HCT116 (cell line): ENCODE data around the gene PLD5. TPM values are rescaled to one million over a fixed set of nuclear protein-coding genes. Genes with fewer than 3 reads are reported as not detected.

Experiments
- ATAC-seq: fragments of 200-7000 bp; cut with Tn5 transposase; 2 replicates; pipeline ENCODE4 v1.9.1; 2020; ENCODE audit warnings: mild to moderate bottlenecking, moderate library complexity
- BruUV-seq: library from RNA; stranded (reverse); fragments of 400-500 nt; replicated peaks from 2 replicates; lab custom pipeline; 2021; lab: Mats Ljungman, UMichigan
- CTCF ChIA-PET: fragments of 300-600 bp; sonication (Branson Sonifier 250); formaldehyde crosslinking; loops from one replicate; lab custom pipeline; 2021; ENCODE audit warnings: antibody characterized with exemption; lab: Charles Lee
- POLR2A ChIA-PET: fragments of 300-600, 350-600 bp; sonication (Branson Sonifier 250); formaldehyde crosslinking; loops from one replicate; lab custom pipeline; 2021; ENCODE audit warnings: antibody characterized with exemption; lab: Charles Lee
- RAD21 ChIA-PET, 2 experiments: fragments of 300-600 bp; sonication (Branson Sonifier 250); formaldehyde crosslinking; loops; one replicate each; lab custom pipeline; 2023; ENCODE audit warnings: low total read pairs in 2 of 2; ENCODE audit not compliant: uncharacterized antibody in 2 of 2, unreplicated experiment in 2 of 2, low non-redundant PET in 1 of 2; lab: Charles Lee
- DNase-seq: peaks from one replicate; pipeline ENCODE4 v3.0.0-alpha.2; 2010; ENCODE audit warnings: low read depth, low spot score
- H2AFZ ChIP-seq: fragments of 200-600 bp; shearing (Covaris generic), sonication (generic); 2 replicates; pipeline ENCODE4 v1.6.1; 2017; ENCODE audit warnings: low read depth, mixed run types, mixed read lengths, antibody characterized with exemption, low read length; ENCODE audit not compliant: poor library complexity, severe bottlenecking
- H3K27ac ChIP-seq: 2 replicates; pipeline ENCODE4 v1.5.1; 2012; ENCODE audit warnings: low read depth, low read length
- H3K27me3 ChIP-seq: fragments of 200-600 bp; sonication (generic); 2 replicates; pipeline ENCODE4 v1.6.1; 2016; ENCODE audit warnings: mixed run types, low read length, mixed read lengths; ENCODE audit not compliant: insufficient read depth
- H3K36me3 ChIP-seq, 2 experiments: fragments of 200-500 bp in 1 of 2; fragments of 200-600 bp in 1 of 2; sonication (Bioruptor generic) in 1 of 2; sonication (generic) in 1 of 2; 2 replicates each; pipeline versions ENCODE4 v1.5.1 to v1.6.1; 2014 to 2016; ENCODE audit warnings: low read length in 2 of 2, inconsistent platforms in 1 of 2, mixed read lengths in 1 of 2, mixed run types in 1 of 2; ENCODE audit not compliant: insufficient read depth in 2 of 2, control insufficient read depth in 1 of 2
- H3K4me1 ChIP-seq, 2 experiments: fragments of 200-600 bp in 1 of 2; sonication (generic) in 1 of 2; 2 replicates each; pipeline versions ENCODE4 v1.5.1 to v1.6.1; 2012 to 2017; ENCODE audit warnings: low read length in 2 of 2, inconsistent platforms in 1 of 2, mild to moderate bottlenecking in 1 of 2, mixed read lengths in 1 of 2, mixed run types in 1 of 2, moderate library complexity in 1 of 2; ENCODE audit not compliant: insufficient read depth in 2 of 2, control insufficient read depth in 1 of 2
- H3K4me2 ChIP-seq: fragments of 200-600 bp; sonication (generic); 2 replicates; pipeline ENCODE4 v1.6.1; 2017; ENCODE audit warnings: mixed run types, low read length, mixed read lengths
- H3K4me3 ChIP-seq, 2 experiments: fragments of 200-600 bp in 1 of 2; sonication (generic) in 1 of 2; replicated peaks in 1 of 2; 2 replicates each; pipeline ENCODE4 v1.5.1; 2011 to 2016; ENCODE audit warnings: low read length in 2 of 2, control low read depth in 1 of 2, low read depth in 1 of 2, mild to moderate bottlenecking in 1 of 2, mixed read lengths in 1 of 2, mixed run types in 1 of 2
- H3K79me2 ChIP-seq: fragments of 200-600 bp; sonication (generic); 2 replicates; pipeline ENCODE4 v1.6.1; 2017; ENCODE audit warnings: mild to moderate bottlenecking, mixed run types, low read length, moderate library complexity, mixed read lengths; ENCODE audit not compliant: insufficient read depth
- H3K9ac ChIP-seq: fragments of 200-600 bp; sonication (generic); 2 replicates; pipeline ENCODE4 v1.6.1; 2016; ENCODE audit warnings: low read length, mixed read lengths
- H3K9me2 ChIP-seq: fragments of 200-600 bp; sonication (generic), shearing (Covaris generic); 2 replicates; pipeline ENCODE4 v1.6.1; 2017; ENCODE audit warnings: mixed run types, mild to moderate bottlenecking, moderate library complexity; ENCODE audit not compliant: insufficient read depth
- H3K9me3 ChIP-seq, 2 experiments: fragments of 200-500 bp in 1 of 2; fragments of 200-600 bp in 1 of 2; sonication (Bioruptor generic) in 1 of 2; sonication (generic) in 1 of 2; 2 replicates each; pipeline ENCODE4 v1.6.1; 2014 to 2017; ENCODE audit warnings: low read length in 2 of 2, mixed read lengths in 2 of 2, inconsistent platforms in 1 of 2, low read depth in 1 of 2, mild to moderate bottlenecking in 1 of 2, mixed run types in 1 of 2, moderate library complexity in 1 of 2; ENCODE audit not compliant: control insufficient read depth in 1 of 2, insufficient read depth in 1 of 2
- H4K20me1 ChIP-seq: fragments of 200-600 bp; sonication (generic), shearing (Covaris generic); 2 replicates; pipeline ENCODE4 v1.6.1; 2017; ENCODE audit warnings: mixed run types, mild to moderate bottlenecking, moderate library complexity; ENCODE audit not compliant: insufficient read depth
- ATF3 ChIP-seq: IDR thresholded peaks from 2 replicates; pipeline ENCODE4 v1.6.1; 2012
- EGR1 ChIP-seq: IDR thresholded peaks from 2 replicates; pipeline ENCODE4 v1.6.1; 2012; ENCODE audit warnings: low read depth
- EZH2phosphoT487 ChIP-seq: fragments of 200-600 bp; IDR thresholded peaks from 2 replicates; pipeline ENCODE4 v1.6.1; 2018; ENCODE audit warnings: antibody characterized with exemption, borderline replicate concordance
- POLR2AphosphoS5 ChIP-seq: IDR thresholded peaks from 2 replicates; pipeline ENCODE4 v1.6.1; 2011; ENCODE audit warnings: mild to moderate bottlenecking, low read depth, low read length, moderate library complexity
- RAD21 ChIP-seq: IDR thresholded peaks from 2 replicates; pipeline ENCODE4 v1.6.1; 2012; ENCODE audit warnings: low read depth, mild to moderate bottlenecking
- TCF7L2 ChIP-seq: IDR thresholded peaks from 2 replicates; pipeline ENCODE4 v1.7.0; 2011; ENCODE audit warnings: borderline replicate concordance, inconsistent platforms; ENCODE audit not compliant: insufficient read depth, insufficient read length; ENCODE audit errors: extremely low read depth
- YY1 ChIP-seq: IDR thresholded peaks from 2 replicates; pipeline ENCODE4 v1.6.1; 2011; ENCODE audit warnings: low read length, low read depth, moderate library complexity, mild to moderate bottlenecking; ENCODE audit not compliant: insufficient replicate concordance; ENCODE audit errors: extremely low read depth
- intact Hi-C: fragments of 100-400 bp; cut with micrococcal nuclease; formaldehyde crosslinking; loops from 2 replicates; pipeline ENCODE4 v1.10.0; 2022
- total RNA-seq: library from RNA; stranded (reverse); gene quantifications from one replicate; pipeline ENCODE4 v1.2.1, GENCODE V29; 2021; ENCODE audit not compliant: unreplicated experiment

The PLD5 gene
- total RNA-seq, 1 experiment from 2014 or later: not detected

GRCh38 chr1:242187171-242187570 lies 337.3 kb downstream of the PLD5 start:
- Histone ChIP-seq H4K20me1 (no peaks in the 10 kb centered on the region), H3K79me2 (no peaks in the 10 kb centered on the region), H3K36me3 (no peaks in the 10 kb centered on the region), H3K4me2 (no peak overlapping the region), H2AFZ (no peak overlapping the region), H3K9ac (no peak overlapping the region), H3K27me3 (no peaks in the 10 kb centered on the region), H3K4me3 (no peak overlapping the region), H3K9me2 (no peaks in the 10 kb centered on the region)
- BruUV-seq: no TSS peak
- ATAC-seq: no peak
- ChIA-PET POLR2A (no interaction called here), RAD21 (no interaction called here)
- DNase-seq: no peak
- TF ChIP-seq POLR2AphosphoS5 (no peak), EGR1 (no peak), YY1 (no peak), RAD21 (no peak), EZH2phosphoT487 (no peak), TCF7L2 (no peak)
- TF ChIP-seq, all 23 proteins: peak for 0
- CTCF ChIA-PET: no interaction called here
- Histone ChIP-seq H3K9me3 (no peaks in the 10 kb centered on the region), H3K27ac (no peak overlapping the region), H3K4me1 (no peaks in the 10 kb centered on the region)
- intact Hi-C loops: no loop called here

DNA sequence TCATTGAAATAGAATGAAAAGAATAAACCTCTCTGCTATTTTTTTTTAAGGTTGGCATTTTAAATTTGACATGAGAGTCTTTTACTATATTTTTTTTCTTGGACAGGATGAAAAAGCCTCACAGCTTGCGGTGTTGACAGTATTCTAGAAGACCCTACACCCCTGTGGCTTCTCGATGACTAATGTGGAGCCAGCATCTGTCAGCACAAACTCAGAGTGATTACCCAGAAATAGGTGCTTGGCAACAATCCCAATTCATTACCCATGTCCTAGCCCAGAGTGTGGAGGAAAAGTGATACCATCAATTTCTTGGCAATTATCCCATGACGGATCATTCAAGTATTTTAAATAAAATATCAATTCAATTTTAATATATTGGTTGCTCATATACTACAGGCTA lies 338.8 kb downstream of the PLD5 start:
- Histone ChIP-seq H3K9me2 (no peaks in the 10 kb centered on the region), H2AFZ (no peak overlapping the region), H3K27ac (no peak overlapping the region), H3K4me3 (no peak overlapping the region), H3K27me3 (no peaks in the 10 kb centered on the region), H3K9ac (no peak overlapping the region), H3K79me2 (no peaks in the 10 kb centered on the region), H3K36me3 (no peaks in the 10 kb centered on the region), H4K20me1 (no peaks in the 10 kb centered on the region), H3K4me1 (no peaks in the 10 kb centered on the region), H3K9me3 (no peaks in the 10 kb centered on the region), H3K4me2 (no peak overlapping the region)
- ChIA-PET RAD21 (no interaction called here), CTCF (no interaction called here), POLR2A (no interaction called here)
- TF ChIP-seq EGR1: no peak
- no peak for TF ChIP-seq YY1
- TF ChIP-seq ATF3: no peak
- BruUV-seq: no TSS peak
- ATAC-seq (no peak), DNase-seq (no peak)
- intact Hi-C loops: no loop called here
